NCI-H524 treated with DMSO at 0.1 percent for 48 hours (cell line): ENCODE measurements around the gene ADAMTS2.

Source experiments
- DNase-seq: peaks from one replicate; lab custom pipeline; 2025; lab: John Stamatoyannopoulos, UW

The ADAMTS2 gene

DNA sequence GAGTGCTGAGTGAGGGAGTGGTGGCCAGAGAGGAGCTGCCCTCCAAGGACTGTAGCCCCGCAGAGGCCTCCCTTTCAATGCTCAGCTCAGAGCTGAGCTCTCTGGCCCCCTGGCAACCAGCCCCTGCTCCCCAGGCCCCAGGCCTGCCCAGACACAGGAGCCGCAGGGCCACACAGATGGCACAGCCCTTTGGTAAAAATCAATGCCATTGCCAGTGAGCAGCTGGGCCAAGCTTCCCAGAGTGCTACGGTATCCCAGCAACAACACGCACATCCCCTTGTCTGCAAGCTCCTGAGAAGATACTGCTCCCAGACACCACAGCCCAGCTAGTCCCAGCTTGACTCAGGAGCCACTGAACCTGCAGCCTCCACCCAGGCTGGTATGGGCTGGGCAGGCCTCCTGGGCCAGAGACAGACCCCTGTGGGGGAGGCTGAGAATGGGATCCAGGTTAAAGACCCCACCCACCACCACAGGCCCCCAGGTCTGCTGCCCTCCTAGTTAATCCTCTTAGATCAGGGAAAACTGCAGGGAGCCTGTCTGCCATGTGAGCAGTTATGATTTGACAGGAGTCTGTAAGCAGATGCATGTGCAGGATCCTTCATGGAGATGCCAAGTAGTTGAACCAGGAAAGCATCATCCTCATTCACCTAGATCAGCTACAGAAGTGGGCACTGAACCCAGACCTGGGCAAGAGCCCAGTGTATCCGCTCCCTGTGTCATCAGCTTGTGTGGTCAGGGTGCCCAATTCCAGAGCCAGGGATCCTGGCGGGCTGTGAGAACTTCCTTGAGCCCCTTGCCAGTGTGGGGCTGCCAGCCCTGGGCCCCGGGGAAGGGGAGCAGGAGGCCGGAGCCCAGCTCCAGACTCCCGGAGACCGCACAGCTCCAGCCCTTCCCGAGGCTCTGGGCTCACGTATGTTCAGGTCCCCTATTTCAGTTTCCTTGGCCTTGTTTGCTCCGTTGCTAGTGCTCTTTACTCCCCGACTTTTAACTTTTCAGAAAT lies 26.7 kb upstream of the ADAMTS2 start:
- DNase-seq: peak; percentile 86

DNA sequence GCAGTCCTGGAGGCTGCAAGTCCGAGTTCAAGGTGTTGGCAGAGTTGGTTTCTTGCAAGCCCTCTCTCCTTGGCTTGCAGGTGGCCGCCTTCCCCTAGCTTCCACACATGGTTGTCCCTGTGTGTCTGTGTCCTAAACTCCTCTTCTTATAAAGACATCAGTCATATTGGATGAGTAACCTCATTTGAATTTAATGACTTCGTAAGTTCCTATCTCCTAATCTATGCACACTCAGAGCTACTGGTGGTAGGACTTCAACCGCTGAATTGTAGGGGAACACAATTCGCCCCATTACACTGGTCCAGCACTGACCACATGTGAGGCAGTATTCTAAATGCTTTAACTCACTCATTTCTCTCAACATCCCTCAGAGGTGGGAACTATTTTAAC lies 25.9 kb upstream of the ADAMTS2 start:
- DNase-seq: no peak

DNA sequence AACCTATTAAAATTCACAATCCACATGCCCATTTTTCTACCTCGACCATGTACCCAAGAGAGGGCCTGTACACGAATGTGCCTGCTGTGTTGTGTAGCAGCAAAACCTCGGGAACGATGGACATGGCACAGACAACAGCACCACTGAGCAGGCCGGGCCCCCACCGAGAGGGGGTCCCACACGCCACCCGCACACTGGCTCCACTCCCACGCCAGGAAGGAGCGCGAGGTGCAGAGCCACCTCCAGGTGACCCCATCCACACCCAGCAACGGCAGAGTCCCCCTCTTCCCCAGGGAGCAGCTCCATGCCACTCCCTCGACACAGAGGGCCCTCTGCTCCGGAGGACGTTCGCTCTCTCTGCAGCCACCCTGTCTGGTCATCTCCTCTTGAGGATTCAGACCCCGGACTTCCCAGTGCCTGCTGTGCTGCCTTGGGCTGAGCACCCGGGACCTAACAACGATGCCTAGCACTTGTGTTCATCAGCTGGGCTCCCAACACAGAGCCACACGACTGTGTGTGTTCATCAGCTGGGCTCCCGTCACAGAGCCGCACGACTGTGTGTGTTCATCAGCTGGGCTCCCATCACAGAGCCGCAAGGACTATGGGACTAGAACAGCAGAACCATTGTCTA lies 25.3 kb upstream of the ADAMTS2 start:
- no peak for DNase-seq

DNA sequence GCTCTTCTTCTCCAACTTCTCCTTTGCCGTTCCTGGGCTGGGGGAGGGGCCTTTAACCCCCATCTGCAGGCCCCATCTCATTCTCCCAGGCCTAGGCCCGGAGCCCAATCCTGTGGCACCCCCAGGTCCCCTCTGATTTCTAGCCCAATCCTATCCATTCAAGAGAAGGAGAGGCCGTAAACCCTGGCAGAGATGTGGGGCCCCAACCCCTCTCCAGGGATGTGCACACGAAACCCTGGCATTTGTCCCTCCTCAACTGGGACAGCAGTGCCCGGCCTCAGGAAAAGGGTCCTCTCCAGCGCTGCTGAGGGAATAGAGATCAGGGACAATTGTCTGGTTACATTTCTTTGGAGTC lies 24.2 kb upstream of the ADAMTS2 start:
- no peak for DNase-seq

DNA sequence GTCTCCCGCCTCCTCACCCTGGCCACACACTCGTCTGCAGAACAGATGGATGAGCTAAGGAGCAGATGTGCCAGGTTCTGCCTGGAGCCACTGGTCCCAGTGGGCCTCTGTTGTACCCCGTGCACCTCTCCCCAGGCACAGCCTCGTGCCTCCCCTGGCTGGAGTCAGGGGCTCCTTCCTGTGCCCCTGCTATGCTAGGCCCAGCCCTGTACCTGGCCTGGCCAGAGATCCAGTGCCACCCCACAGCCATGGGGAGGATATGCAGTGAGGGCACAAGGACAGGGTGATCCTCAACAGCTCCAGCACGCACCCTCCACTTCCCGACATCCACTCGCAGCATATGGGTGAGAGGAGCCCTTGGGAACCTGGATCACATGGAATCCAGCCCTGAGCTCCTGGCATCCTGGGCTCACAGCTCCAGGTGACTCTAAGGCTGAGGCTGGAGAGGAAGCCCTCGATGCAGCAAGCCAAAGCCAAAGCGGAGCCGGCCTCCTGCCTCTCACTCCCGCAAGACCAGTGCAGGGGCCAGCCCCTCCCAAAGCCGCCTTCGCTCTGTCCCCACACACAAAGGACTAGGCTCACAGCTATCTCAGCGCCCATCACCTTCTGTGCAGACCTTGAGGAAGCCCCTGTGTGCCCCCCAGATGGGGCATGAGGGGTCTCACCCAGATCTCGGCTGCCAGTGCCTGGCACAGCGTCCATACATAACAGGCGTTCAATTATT lies 23.7 kb upstream of the ADAMTS2 start:
- no peak for DNase-seq

DNA sequence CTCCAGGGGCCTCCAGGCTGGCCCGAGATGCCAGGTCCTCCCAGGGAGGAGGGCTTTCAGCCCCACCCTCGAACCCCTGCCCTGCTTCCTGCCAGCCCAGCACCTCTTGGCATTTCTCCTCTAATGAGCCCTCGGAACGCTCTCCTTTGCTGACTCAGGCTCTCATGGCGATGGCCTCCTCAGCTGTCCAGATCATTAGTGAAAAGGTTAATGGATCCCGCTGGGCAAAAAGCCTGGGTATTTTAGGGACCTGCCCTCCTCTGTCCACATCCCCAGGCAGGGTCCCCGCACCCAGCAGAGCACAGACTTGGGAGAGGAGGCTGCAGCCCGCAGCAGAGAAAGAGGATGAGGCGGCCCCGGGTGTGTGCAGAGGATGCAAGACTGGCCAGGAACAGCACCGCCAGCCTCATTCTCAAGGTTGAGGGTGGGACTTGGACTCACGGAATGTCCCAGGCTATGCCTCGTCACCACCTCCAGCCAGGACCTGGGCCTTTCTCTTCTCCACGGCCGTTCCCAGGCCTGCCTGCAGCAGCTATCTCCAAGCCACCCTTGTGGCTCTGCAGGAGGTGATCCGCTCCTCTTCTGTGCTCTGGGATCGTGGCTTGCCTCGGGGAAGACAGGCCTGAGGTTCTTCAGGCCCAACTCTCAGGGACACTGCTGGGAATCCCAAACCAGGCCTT lies 23.0 kb upstream of the ADAMTS2 start:
- DNase-seq: no peak

DNA sequence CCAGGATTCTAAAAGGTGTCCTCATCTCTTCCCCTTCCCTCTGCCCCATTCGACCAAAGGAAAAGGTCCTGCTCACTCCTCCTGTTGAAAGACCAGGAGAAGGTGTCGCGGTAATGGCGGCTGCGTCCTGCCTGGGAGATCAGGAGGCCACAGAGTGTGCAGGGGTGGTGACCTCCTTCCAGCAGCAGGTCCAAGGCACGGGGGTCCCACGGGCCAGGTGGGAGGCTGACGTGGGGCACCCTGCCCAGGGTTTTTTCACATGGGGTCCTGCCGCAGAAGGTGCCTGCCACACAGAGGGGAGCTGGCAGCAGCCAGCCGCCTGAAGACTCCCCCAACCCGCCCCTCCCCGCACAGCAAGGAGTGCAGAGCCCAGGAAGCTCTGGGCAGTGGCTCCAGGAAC lies 22.2 kb upstream of the ADAMTS2 start:
- DNase-seq: no peak

DNA sequence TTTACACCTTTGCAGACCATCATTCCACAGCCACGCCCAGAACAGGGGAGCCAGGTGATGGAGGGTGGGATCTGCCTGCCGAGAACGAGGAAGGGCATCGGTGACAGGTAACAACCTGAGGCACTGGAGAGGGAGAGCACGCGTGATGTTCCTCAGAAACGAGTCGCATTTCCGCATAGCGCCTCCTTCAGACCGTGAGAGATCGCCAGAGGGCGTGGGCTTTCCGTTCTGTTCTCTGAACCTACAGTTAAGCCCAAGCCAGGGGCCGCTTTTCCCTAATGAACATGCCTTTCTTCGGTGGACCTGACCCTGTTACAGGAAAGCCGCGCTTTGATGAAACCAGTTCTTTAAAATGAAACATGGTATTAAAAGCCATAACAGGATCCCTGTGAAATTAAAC lies 17.1 kb upstream of the ADAMTS2 start:
- DNase-seq: no peak

DNA sequence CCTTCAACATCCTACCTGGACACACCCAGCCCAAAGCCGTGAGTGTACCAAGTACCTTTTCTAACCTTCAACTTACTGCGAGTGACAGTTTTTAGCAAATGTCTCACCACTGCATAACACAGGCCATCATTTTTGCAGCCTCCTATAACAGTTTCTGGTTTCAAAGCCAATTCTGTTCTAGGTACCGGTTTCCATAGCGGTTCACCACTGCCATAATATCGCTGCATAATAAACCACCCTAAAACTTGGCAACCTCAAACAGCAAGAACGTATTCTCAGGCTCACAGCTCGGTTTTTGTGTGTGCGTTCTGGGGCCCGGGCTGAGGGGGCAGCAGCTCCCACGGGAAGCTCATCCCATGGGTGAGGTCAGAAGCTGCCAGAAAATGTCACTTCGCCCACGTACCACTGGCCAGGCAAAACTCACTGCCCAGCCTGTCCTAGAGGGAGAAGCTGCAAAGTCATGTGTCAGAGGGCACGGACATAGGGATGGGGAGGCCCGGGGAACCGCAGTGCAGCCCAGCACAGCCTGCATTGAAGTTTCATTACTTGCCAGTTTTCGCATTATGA lies 15.9 kb upstream of the ADAMTS2 start:
- no peak for DNase-seq

DNA sequence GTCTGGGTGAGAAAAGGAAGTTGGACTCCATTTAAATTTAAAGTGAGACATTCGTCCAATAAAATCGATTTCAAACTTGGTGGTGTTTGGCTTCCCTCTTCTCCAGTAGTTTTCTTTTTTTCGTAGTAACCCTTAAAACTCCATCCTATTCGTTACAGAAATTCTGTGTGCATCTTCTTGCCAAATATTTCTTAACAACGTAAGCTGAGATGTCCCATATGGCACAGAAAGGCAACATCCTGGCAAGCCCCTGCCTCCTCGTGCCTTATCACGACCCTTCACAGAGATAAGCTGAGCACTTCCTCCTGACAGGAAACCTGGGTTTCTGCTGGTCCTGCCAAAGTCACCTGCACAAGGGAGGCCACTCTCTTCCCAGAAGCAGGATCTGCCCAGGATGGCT lies 11.8 kb upstream of the ADAMTS2 start:
- no peak for DNase-seq

DNA sequence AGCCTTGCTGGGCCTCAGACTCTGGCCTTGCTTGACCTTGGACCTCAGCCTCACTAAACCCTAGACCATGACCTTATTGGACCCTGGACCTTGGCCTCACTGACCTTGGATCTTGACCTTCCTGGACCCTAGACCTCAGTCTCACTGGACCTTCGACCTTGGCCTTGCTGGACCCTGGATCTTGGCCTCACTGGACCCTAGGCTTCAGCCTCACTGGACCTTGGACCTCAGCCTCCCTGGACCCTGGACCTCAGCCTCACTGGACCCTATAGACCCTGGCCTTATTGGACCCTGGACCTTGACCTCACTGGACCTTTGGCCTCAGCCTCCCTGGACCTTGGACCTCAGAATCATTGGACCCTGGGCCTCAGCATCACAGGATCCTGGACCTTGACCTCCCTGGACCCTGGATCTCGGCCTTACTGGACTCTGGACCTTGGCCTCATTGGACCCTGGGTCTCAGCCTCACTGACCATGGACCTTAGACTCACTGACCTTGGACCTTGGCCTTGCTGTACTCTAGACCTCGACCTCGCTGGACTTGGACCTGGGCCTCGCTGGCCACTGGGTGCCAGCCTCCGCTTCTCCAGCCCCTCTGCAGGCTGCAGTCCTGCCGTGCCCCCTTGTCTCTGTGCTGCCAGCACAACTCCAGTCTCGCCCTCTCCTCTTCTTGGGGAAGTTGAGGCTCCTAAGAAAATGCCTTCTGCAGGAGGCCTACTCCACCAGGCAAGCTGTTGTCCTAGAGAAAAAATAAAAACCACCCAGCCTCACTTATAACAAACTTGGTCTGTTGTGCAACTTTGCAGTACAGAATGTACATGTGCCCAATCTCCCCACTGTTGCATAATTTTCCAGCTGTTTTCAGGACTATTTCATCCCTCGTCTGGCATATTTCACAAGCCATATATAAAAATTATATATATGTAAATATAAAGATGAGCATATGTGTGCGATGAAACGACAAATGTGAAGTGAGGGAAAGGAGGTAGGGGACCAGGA lies 11.0 kb upstream of the ADAMTS2 start:
- no peak for DNase-seq

DNA sequence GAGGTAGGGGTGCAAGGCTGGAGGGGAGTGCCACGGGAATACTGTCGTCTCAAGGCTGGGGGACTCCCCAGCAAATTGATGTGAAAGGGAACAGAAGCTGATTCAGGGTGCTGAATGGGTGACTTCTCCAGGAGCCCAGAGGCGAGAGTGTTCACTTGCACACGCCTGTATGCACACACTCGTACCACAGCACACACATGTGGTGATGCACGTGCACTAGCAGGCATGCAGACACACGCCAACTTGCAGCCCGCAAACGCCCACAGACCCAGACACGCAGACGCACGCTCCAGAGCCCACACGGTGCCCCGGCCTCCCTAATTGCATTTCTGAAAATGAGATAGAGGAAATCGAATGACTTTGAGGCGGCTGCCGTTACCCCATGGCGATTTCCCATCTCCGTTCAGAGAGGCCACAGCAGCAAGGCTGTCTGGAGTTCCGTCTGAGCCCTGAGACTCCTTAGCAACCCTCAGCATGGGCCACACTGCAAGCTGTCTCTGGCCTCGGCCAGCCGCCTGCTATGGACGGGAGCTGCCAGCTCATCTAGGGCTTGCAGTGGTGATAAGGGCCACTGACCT lies 9.1 kb upstream of the ADAMTS2 start:
- DNase-seq: no peak

DNA sequence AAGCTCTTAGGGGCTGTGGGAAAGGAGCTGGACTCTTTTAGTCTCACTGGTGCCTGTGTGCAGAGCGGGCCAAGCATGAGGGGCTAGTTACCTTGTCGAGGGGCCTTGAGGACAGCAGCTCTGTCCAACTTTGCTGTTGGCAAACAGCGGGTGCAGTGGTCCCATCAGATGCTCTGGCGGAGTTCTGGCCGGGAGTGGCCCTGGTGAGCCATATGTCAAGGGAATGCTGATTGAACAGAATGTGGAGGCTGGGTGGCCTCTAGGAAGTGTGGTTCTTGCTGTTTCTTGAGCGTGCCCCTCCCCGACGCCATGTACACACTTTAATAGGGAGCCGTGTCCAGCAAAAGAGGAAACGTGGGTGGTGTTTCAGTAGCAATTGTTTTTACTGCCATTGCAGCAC lies 3.6 kb upstream of the ADAMTS2 start:
- DNase-seq: no peak

DNA sequence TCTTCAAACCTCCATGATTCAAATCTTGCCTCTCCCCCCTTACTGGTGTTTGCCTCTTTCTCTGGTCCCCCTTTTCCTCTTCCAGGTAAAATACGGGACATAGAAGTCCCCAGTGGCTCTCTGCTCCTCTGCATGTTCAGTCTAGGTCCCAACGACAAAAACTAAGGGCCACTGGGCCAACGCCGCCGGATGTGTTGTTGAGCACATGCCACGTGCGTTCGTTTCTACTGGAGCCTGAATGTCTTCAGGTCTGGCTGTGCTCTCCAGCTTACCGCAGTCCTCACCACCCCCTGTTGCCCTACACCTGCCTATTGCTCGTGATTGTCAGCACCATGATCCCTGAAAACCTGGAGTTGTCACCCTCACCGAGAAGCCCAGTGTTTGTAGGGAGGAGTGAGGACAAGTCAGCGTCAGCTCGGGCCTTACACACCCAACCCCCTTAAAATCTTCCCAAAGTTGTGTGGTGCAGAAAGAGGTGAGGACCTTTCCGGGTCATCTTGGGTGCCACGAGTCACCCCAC lies 2.8 kb upstream of the ADAMTS2 start:
- DNase-seq: no peak

DNA sequence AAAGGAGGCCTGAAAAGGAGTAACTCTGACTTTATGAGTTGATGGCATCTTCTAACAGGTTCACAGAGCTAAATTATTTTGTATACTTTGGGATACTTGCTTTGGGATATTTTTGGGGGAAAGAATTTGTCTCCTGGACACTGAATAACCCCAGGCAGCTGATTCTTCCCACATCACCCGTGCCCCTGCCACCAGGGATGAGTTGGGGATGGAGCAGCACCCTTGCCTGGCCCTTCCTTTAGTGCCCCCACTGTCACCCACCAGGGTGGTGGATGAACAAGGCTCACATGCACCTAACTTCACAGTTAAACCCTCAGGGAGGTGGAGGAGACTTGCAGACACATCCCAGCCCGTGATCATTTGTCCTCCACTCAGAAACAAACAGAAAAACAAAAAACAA lies 2.3 kb upstream of the ADAMTS2 start:
- DNase-seq: no peak

DNA sequence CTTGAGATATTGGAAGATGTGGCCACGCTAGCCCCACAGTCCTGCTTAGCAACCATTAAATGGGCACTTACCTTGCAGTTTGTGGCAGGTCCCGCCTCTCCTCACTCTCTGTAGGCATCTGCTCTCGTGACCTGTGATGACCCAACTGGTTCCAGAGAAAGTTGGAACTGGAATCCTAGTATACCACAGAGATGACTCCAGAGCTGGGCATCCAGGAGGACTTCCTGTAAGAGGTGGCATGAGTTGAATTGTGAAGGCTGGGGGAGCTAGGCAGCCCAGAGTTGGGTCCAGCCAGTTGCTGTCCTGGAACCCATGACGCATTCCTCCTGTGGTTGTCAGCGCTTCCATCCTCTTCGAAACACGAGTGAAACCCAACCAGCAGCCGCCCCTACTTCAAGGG lies 1.6 kb upstream of the ADAMTS2 start:
- DNase-seq: no peak

DNA sequence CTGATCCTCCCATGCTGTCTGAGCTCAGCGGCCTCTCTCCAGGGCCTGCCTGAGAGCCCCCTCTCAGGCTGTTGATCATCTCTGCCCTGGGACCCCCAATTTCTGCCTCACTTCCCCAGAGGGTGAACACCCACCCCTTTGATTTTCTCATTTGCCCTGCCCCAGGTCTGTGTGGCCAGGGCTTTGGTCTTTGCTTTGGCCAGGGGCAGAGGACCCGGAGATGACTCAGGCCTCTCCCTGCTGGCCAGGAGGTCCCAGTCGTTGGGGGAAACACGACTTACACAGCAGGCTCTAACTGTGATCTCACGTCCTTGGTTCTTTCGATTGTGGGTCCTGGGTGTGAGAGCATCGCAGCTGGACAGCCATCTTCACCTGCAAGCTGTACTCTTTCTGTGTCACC lies 1.1 kb upstream of the ADAMTS2 start:
- no peak for DNase-seq

DNA sequence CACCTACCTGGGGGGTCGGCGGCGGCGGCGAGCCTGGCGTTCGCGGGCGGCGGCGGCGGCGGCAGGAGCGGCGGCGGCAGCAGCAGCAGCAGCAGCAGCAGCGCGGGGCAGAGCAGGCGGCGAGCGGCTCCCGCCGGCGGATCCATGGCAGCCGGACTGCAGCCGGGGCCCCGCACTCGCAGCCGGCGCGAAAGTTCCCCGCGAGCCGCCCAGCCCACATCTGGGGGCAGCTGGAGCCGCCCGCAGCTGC lies 153 bp downstream of the ADAMTS2 start:
- DNase-seq: no peak

DNA sequence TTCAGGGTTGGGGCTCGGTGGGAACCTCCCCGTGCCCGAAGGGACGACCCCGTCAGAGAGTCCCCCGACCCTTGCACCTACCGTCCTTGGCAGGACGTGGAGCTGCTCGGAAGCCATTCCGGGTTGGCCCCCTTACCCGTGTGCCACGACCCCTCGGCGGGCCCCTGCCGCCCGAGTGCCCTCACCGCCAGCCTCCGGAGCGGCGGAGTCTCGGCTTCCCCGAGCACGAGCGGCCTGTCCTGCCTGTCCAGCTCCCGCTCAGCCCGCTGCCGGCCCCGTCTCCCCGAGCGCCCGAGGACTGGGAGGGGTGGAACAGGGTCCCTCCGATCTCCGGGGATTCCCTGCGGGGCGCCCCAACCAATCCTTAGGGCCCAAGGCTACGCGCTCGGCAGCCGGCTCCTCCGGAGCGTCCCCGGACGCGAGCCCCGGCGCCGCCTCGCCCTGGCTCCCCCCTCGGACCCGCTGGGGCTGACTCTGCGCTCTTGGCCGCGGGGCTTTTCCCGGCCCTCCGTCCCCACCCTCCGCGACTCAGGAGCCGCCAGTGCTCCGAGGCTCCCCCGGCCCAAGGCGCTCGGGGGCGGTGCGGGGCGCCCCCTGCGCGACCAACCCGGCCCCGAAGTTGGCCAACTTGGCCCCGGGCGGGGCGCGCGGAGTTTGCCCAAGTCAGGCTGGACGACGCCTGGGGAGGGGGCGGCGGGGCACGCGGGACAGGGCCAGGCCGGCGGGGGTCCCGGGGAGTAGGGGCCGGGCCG lies 654 bp downstream of the ADAMTS2 start:
- no peak for DNase-seq
